H1 (cell line): Measurements from ENCODE around the gene DSTYK. TPM values are rescaled to one million over a fixed set of nuclear protein-coding genes. Genes with fewer than 3 reads are reported as not detected.

Experiments
- CTCF ChIA-PET: fragments of 300-600 bp; sonication (Branson Sonifier 250); formaldehyde crosslinking; loops from one replicate; lab custom pipeline; 2021; ENCODE audit not compliant: partially characterized antibody; lab: Charles Lee
- POLR2A ChIA-PET: fragments of 300-600 bp; sonication (Branson Sonifier 250); formaldehyde crosslinking; loops from one replicate; lab custom pipeline; 2021; ENCODE audit warnings: inconsistent platforms; ENCODE audit not compliant: partially characterized antibody; lab: Charles Lee
- DNase-seq, 2 experiments: peaks; one replicate each; pipeline versions ENCODE4 v3.0.0 to v3.0.0-alpha.2; 2010 to 2022; ENCODE audit warnings: low spot score in 2 of 2, low read depth in 1 of 2, mixed read lengths in 1 of 2
- FAIRE-seq: peaks from 2 replicates; lab custom pipeline; 2011; peaks lifted over from hg19 to GRCh38; lab: Jason Lieb, UNC
- H2AFZ ChIP-seq: 2 replicates; pipeline ENCODE4 v1.8.1; 2012; ENCODE audit warnings: low read length, inconsistent platforms
- H2AK5ac ChIP-seq: 2 replicates; pipeline ENCODE4 v1.6.1; 2013; ENCODE audit warnings: low read depth, low read length
- H2BK120ac ChIP-seq: replicated peaks from 2 replicates; pipeline ENCODE3; 2013; ENCODE audit warnings: low read depth, low read length, inconsistent platforms
- H2BK12ac ChIP-seq: 2 replicates; pipeline ENCODE4 v1.6.1; 2013; ENCODE audit warnings: low read depth, low read length
- H2BK15ac ChIP-seq: 2 replicates; pipeline ENCODE4 v1.6.1; 2013; ENCODE audit warnings: low read length
- H2BK20ac ChIP-seq: 2 replicates; pipeline ENCODE4 v1.6.1; 2013; ENCODE audit warnings: low read length
- H2BK5ac ChIP-seq: 2 replicates; pipeline ENCODE4 v1.6.1; 2013; ENCODE audit warnings: low read depth, low read length
- H3K14ac ChIP-seq: 2 replicates; pipeline ENCODE4 v1.6.1; 2013; ENCODE audit warnings: inconsistent platforms; ENCODE audit not compliant: insufficient read length
- H3K18ac ChIP-seq: 2 replicates; pipeline ENCODE4 v1.6.1; 2013; ENCODE audit warnings: low read length; ENCODE audit errors: extremely low read depth
- H3K23ac ChIP-seq: 2 replicates; pipeline ENCODE4 v1.6.1; 2013; ENCODE audit warnings: inconsistent platforms; ENCODE audit not compliant: insufficient read length
- H3K23me2 ChIP-seq: 2 replicates; pipeline ENCODE4 v1.6.1; 2013; ENCODE audit warnings: low read depth, low read length
- H3K27ac ChIP-seq: 2 replicates; pipeline ENCODE4 v1.6.1; 2011; ENCODE audit warnings: low read depth, low read length, inconsistent platforms
- H3K27me3 ChIP-seq, 4 experiments: replicated peaks in 1 of 4; 1 replicate in 1 of 4; 2 replicates in 3 of 4; pipeline versions ENCODE4 v1.6.1 to v1.8.1; 2011 to 2013; ENCODE audit warnings: low read length in 3 of 4, mild to moderate bottlenecking in 3 of 4, inconsistent platforms in 2 of 4, mixed read lengths in 2 of 4, moderate library complexity in 1 of 4; ENCODE audit not compliant: control insufficient read depth in 3 of 4, insufficient read depth in 3 of 4; ENCODE audit errors: extremely low read depth in 1 of 4
- H3K36me3 ChIP-seq, 4 experiments: 2 replicates each; pipeline versions ENCODE4 v1.6.1 to v1.8.1; 2011 to 2013; ENCODE audit warnings: mild to moderate bottlenecking in 4 of 4, low read length in 3 of 4, moderate library complexity in 2 of 4, control low read depth in 1 of 4, inconsistent platforms in 1 of 4; ENCODE audit not compliant: insufficient read depth in 4 of 4, control insufficient read depth in 2 of 4
- H3K4ac ChIP-seq: replicated peaks from 2 replicates; pipeline ENCODE3; 2013; ENCODE audit warnings: low read length, low read depth, mixed read lengths, inconsistent platforms; ENCODE audit not compliant: insufficient read length
- H3K4me1 ChIP-seq, 4 experiments: replicated peaks in 1 of 4; 1 replicate in 1 of 4; 2 replicates in 3 of 4; pipeline versions ENCODE4 v1.6.1 to v1.8.1; 2011 to 2013; ENCODE audit warnings: low read length in 3 of 4, inconsistent platforms in 2 of 4, mixed read lengths in 1 of 4; ENCODE audit not compliant: insufficient read depth in 4 of 4, control insufficient read depth in 3 of 4
- H3K4me2 ChIP-seq, 2 experiments: 2 replicates each; pipeline versions ENCODE4 v1.6.1 to v1.8.1; 2011 to 2013; ENCODE audit warnings: low read depth in 2 of 2, low read length in 2 of 2, control low read depth in 1 of 2, inconsistent platforms in 1 of 2, mild to moderate bottlenecking in 1 of 2; ENCODE audit not compliant: insufficient read depth in 1 of 2
- H3K4me3 ChIP-seq, 4 experiments: fragments of 200-600, 300-600 bp in 1 of 4; sonication (generic), shearing (Covaris generic), sonication (Bioruptor Twin) in 1 of 4; 2 replicates each; pipeline versions ENCODE4 v1.5.1 to v1.8.1; 2011 to 2016; ENCODE audit warnings: low read length in 4 of 4, low read depth in 3 of 4, control low read depth in 2 of 4, inconsistent platforms in 2 of 4, mild to moderate bottlenecking in 2 of 4, mixed read lengths in 1 of 4, moderate library complexity in 1 of 4; ENCODE audit not compliant: insufficient read depth in 2 of 4; ENCODE audit errors: extremely low read depth in 1 of 4
- H3K56ac ChIP-seq: replicated peaks from 2 replicates; pipeline ENCODE3; 2013; ENCODE audit warnings: low read depth, mild to moderate bottlenecking, mixed read lengths, low read length, inconsistent platforms; ENCODE audit not compliant: insufficient read length
- H3K79me1 ChIP-seq: 2 replicates; pipeline ENCODE4 v1.6.1; 2013; ENCODE audit warnings: low read depth, low read length, control low read depth
- H3K79me2 ChIP-seq, 2 experiments: 2 replicates each; pipeline versions ENCODE4 v1.6.1 to v1.8.1; 2012 to 2013; ENCODE audit warnings: low read length in 2 of 2, mild to moderate bottlenecking in 2 of 2, inconsistent platforms in 1 of 2; ENCODE audit not compliant: insufficient read depth in 2 of 2, control insufficient read depth in 1 of 2
- H3K9ac ChIP-seq, 4 experiments: replicated peaks in 1 of 4; 1 replicate in 1 of 4; 2 replicates in 3 of 4; pipeline versions ENCODE4 v1.6.1 to v1.8.1; 2011 to 2013; ENCODE audit warnings: low read depth in 3 of 4, low read length in 3 of 4, control low read depth in 2 of 4, mild to moderate bottlenecking in 2 of 4, moderate library complexity in 2 of 4, inconsistent platforms in 1 of 4; ENCODE audit errors: extremely low read depth in 1 of 4
- H3K9me3 ChIP-seq, 2 experiments: 2 replicates each; pipeline versions ENCODE4 v1.6.1 to v1.8.1; 2012 to 2013; ENCODE audit warnings: mild to moderate bottlenecking in 2 of 2, moderate library complexity in 2 of 2, control low read depth in 1 of 2, inconsistent platforms in 1 of 2, low read depth in 1 of 2, low read length in 1 of 2, mixed read lengths in 1 of 2; ENCODE audit not compliant: insufficient read depth in 2 of 2
- H4K20me1 ChIP-seq, 2 experiments: replicated peaks in 1 of 2; 2 replicates each; pipeline versions ENCODE3 to v1.8.1; 2011 to 2013; ENCODE audit warnings: inconsistent platforms in 2 of 2, low read length in 2 of 2, mild to moderate bottlenecking in 1 of 2; ENCODE audit not compliant: insufficient read depth in 2 of 2, control insufficient read depth in 1 of 2
- H4K5ac ChIP-seq: 2 replicates; pipeline ENCODE4 v1.6.1; 2013; ENCODE audit warnings: low read length, low read depth, mixed read lengths, inconsistent platforms; ENCODE audit not compliant: insufficient read length
- H4K8ac ChIP-seq: 2 replicates; pipeline ENCODE4 v1.8.0; 2013; ENCODE audit warnings: mild to moderate bottlenecking, moderate library complexity, low read length, inconsistent platforms; ENCODE audit not compliant: insufficient read depth; ENCODE audit errors: extremely low read depth
- H4K91ac ChIP-seq: replicated peaks from 2 replicates; pipeline ENCODE3; 2013; ENCODE audit warnings: low read length, mixed read lengths, inconsistent platforms; ENCODE audit not compliant: insufficient read length
- CEBPB ChIP-seq: IDR thresholded peaks from 2 replicates; pipeline ENCODE4 v1.6.1; 2012; ENCODE audit warnings: low read depth, low read length
- EZH2 ChIP-seq: fragments of 200-600 bp; sonication (generic); IDR thresholded peaks from 2 replicates; pipeline ENCODE4 v1.7.1; 2012; ENCODE audit warnings: low read depth, mild to moderate bottlenecking, moderate library complexity, low read length, inconsistent platforms; ENCODE audit not compliant: severe bottlenecking
- GABPA ChIP-seq: IDR thresholded peaks from 2 replicates; pipeline ENCODE4 v1.6.1; 2011; ENCODE audit warnings: mild to moderate bottlenecking, low read length, moderate library complexity, borderline replicate concordance; ENCODE audit not compliant: insufficient read depth
- RNF2 ChIP-seq: fragments of 200-900, 300-1000 bp; sonication (generic); IDR thresholded peaks from 2 replicates; pipeline ENCODE4 v1.7.1; 2016; ENCODE audit warnings: borderline replicate concordance, low read depth, mild to moderate bottlenecking, antibody characterized with exemption, low read length; ENCODE audit not compliant: poor library complexity, severe bottlenecking; ENCODE audit errors: missing control alignments
- WGBS, 2 experiments: shearing (Covaris generic) in 1 of 2; methylation state at CpG; one replicate each; pipeline versions ENCODE4 v1.1.6 to v1.1.7; 2013 to 2015; ENCODE audit warnings: low lambda C conversion rate in 2 of 2, mixed read lengths in 2 of 2, inconsistent platforms in 1 of 2, low coverage in 1 of 2, missing lambda C conversion rate in 1 of 2; ENCODE audit not compliant: insufficient replicate concordance in 2 of 2, insufficient coverage in 1 of 2, insufficient read length in 1 of 2; ENCODE audit errors: extremely low coverage in 1 of 2, missing lambda C conversion rate in 1 of 2; 5-methylcytosine and 5-hydroxymethylcytosine counted together
- polyA plus RNA-seq, 7 experiments: library from polyadenylated mRNA; depleted of rRNA in 3 of 7; stranded (reverse) in 5 of 7; unstranded in 2 of 7; fragments of >200 nt in 5 of 7; fragments of 200-250 nt in 2 of 7; gene quantifications; 1 replicate in 5 of 7; 2 replicates in 1 of 7; 4 replicates in 1 of 7; pipeline versions ENCODE4 v1.2.1 to v1.2.3, GENCODE V29; 2011 to 2013; ENCODE audit warnings: missing spikeins in 2 of 7, mixed read lengths in 2 of 7
- total RNA-seq: library from RNA; stranded (reverse); fragmentation: NEBNext Ultra II Directional; extraction: Animal tissue kit (Norgen Biotek cat#: 25700); gene quantifications from 2 replicates; pipeline ENCODE4 v1.2.1, GENCODE V29; 2021

Gene DSTYK
- total and polyA plus RNA-seq, 2 of the 8 experiments (the other 6 are each of a cell fraction or from before 2014, with no cell fraction given): 2.7 to 8.5 TPM

DNA sequence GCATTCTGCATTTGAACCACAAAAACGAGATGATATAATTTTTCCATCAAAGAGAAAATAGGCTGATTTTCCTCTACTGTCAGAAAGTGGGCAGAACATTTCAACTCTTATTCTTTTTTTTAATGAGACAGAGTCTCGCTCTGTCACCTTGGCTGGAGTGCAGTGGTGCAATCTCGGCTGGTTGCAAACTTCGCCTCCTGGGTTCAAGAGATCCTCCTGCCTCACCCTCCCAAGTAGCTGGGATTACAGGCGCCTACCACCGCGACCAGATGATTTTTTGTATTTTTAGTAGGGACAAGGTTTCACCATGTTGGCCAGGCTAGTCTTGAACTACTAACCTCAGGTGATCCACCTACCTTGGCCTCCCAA, 11.6 kb downstream of the DSTYK start:
- POLR2A ChIA-PET: interaction anchor here (1.0 kb wide), 1 partner anchor 11 kb away, joined by 3 read pairs; no protein-coding TSS in a partner anchor
- Histone ChIP-seq H3K9me3 (no peaks in the 10 kb centered on the region), H3K36me3 (no peaks in the 10 kb centered on the region), H3K56ac (no peak overlapping the region), H2BK12ac (no peak overlapping the region), H2AK5ac (no peak overlapping the region), H3K23me2 (no peaks in the 10 kb centered on the region; the same call in 1 of the 2 replicates), H4K20me1 (no peaks in the 10 kb centered on the region), H3K27ac (no peak overlapping the region)
- no peak for FAIRE-seq
- 93% methylated on average over 7 of the region's 7 CpGs; no CpG with 5 or more reads in 1 of the 2 experiments for WGBS, 2 experiments
- TF ChIP-seq CEBPB (no peak), RNF2 (no peak), GABPA (no peak), EZH2 (no peak)
- TF ChIP-seq, all 59 proteins: peak for 0
- Histone ChIP-seq H3K23ac (no peak overlapping the region), H3K14ac (no peak overlapping the region), H3K9ac (no peak overlapping the region), H2BK5ac (no peak overlapping the region), H3K4ac (no peak overlapping the region), H3K79me1 (peaks cover 8% of the 10 kb centered on the region), H4K91ac (no peak overlapping the region), H2BK20ac (no peak overlapping the region), H3K79me2 (peaks cover 0 to 66% of the 10 kb centered on the region in 2 experiments; a peak in 3 of 4 replicates), H3K18ac (no peak overlapping the region), H3K4me2 (no peak overlapping the region), H4K5ac (no peak overlapping the region), H4K8ac (no peak overlapping the region), H2BK120ac (no peak overlapping the region), H3K4me1 (peaks cover 0 to 12% (median 5%) of the 10 kb centered on the region in 4 experiments; a peak in 6 of 7 replicates), H3K4me3 (no peak overlapping the region), H2AFZ (no peak overlapping the region), H3K27me3 (no peaks in the 10 kb centered on the region), H2BK15ac (no peak overlapping the region)
- CTCF ChIA-PET: interaction anchor here (0.8 to 1.9 kb wide), 4 partner anchors 9 to 211 kb away, joined by 3 to 5 read pairs (median 4); no protein-coding TSS in a partner anchor
- no peak for DNase-seq
